Measurements from ENCODE around the gene TNFRSF21.

Gene TNFRSF21

DNA sequence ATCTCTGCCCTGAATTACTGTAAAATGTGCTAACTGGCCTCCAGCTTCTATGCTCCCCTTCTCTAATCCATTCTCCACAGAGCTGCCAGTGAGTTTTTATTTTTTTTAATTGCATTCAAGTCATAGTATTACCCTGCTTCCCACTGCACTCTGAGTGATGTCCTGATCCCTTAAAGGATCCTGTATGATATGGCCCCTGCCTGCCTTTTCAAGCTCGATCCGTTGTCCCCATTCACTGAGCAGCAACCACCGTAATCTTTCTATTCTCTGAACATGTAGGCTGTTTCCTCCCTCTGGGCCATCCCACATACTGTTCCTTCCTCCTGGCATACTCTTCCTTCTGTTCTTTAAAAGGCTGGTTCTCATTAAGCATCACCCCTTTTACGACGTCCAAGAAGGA, 9.3 kb downstream of the TNFRSF21 start:
- TF ChIP-seq, protein P1, sequence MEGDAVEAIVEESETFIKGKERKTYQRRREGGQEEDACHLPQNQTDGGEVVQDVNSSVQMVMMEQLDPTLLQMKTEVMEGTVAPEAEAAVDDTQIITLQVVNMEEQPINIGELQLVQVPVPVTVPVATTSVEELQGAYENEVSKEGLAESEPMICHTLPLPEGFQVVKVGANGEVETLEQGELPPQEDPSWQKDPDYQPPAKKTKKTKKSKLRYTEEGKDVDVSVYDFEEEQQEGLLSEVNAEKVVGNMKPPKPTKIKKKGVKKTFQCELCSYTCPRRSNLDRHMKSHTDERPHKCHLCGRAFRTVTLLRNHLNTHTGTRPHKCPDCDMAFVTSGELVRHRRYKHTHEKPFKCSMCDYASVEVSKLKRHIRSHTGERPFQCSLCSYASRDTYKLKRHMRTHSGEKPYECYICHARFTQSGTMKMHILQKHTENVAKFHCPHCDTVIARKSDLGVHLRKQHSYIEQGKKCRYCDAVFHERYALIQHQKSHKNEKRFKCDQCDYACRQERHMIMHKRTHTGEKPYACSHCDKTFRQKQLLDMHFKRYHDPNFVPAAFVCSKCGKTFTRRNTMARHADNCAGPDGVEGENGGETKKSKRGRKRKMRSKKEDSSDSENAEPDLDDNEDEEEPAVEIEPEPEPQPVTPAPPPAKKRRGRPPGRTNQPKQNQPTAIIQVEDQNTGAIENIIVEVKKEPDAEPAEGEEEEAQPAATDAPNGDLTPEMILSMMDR (IDR thresholded peaks at IDR 0.05; ENCODE audit: unreplicated experiment in 3 of 3): no peak
- H3K27ac Mint-ChIP-seq: no peak overlapping the region
- no peak overlapping the region for H3K4me3 Mint-ChIP-seq
- H3K36me3 Mint-ChIP-seq (ENCODE audit: low read depth): no peaks in the 10 kb centered on the region
- no peaks in the 10 kb centered on the region for H3K9me3 Mint-ChIP-seq
- H3K27me3 Mint-ChIP-seq (ENCODE audit: low read depth): peaks cover 2% of the 10 kb centered on the region
- no peaks in the 10 kb centered on the region for H3K4me1 Mint-ChIP-seq

DNA sequence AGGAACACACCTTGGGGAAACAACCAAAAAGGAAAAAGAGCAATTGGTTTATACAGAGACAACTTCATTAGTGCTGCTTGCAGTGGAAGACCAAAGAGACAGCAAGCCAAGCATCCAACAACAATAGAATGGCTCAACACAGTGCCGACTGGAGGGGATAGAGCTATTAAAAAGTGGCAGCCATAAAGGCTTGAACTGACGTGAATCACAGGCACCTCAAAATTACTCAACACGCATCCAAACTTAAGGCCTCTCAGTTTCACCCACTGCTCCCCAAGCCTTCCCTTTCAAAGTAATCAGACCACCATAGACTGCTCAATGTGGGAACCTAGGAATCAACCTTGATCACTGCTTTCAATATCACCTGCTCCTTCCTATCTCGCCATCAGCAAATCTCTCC, 9.7 kb downstream of the TNFRSF21 start:
- no peaks in the 10 kb centered on the region for H3K9me3 Mint-ChIP-seq
- H3K27me3 Mint-ChIP-seq (ENCODE audit: low read depth): no peaks in the 10 kb centered on the region
- H3K36me3 Mint-ChIP-seq (ENCODE audit: low read depth): no peaks in the 10 kb centered on the region
- no peak overlapping the region for H3K27ac Mint-ChIP-seq
- TF ChIP-seq, protein P1 (IDR thresholded peaks at IDR 0.05; ENCODE audit: unreplicated experiment in 3 of 3): no peak
- no peak overlapping the region for H3K4me3 Mint-ChIP-seq
- peaks cover 3% of the 10 kb centered on the region for H3K4me1 Mint-ChIP-seq

DNA sequence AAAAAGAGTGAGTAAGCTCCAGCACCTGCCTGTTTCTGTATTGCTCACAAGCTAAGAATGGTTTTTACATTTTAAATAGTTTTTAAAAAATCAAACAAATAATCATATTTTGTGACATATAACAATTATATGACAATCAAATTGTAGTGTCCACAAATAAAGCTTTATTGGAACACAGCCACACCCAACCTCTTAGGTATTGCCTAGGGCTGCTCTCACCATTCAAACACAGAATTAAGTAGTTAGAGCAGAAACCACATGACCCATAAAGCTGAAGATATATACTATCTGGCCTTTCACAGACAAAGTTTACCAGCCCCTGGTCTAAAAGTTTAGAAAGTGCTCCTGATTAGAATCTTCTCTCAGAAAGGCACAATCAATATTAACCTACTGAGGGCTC, 11.2 kb downstream of the TNFRSF21 start:
- TF ChIP-seq, protein P1 (IDR thresholded peaks at IDR 0.05; ENCODE audit: unreplicated experiment in 3 of 3): no peak
- Mint-ChIP-seq H3K4me3 (no peak overlapping the region), H3K4me1 (peaks cover 4% of the 10 kb centered on the region), H3K27ac (no peak overlapping the region), H3K36me3 (ENCODE audit: low read depth) (no peaks in the 10 kb centered on the region), H3K9me3 (no peaks in the 10 kb centered on the region), H3K27me3 (ENCODE audit: low read depth) (no peaks in the 10 kb centered on the region)

DNA sequence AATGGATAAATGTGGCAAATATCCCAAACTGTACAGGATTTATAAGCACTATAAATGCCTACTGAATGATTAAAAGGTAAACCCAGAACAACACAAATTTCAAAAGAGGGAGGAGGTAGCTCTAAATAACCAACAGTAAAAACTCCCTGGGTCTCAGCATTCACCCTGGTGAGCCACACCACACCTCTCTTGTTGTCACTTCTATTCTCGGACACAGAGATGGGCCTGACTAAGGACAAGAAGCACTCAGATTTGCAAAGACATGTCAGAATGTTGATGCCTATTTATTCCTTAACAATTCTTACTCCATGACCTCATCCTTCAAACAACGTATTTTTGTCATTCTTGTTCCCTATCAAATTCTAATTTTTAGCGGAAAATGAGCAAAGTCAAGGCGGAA, 14.7 kb downstream of the TNFRSF21 start:
- TF ChIP-seq, protein P1 (IDR thresholded peaks at IDR 0.05; ENCODE audit: unreplicated experiment in 3 of 3): no peak
- Mint-ChIP-seq H3K4me1 (peaks cover 4% of the 10 kb centered on the region), H3K36me3 (ENCODE audit: low read depth) (no peaks in the 10 kb centered on the region), H3K27me3 (ENCODE audit: low read depth) (no peaks in the 10 kb centered on the region), H3K4me3 (no peak overlapping the region), H3K9me3 (no peaks in the 10 kb centered on the region), H3K27ac (no peak overlapping the region)

DNA sequence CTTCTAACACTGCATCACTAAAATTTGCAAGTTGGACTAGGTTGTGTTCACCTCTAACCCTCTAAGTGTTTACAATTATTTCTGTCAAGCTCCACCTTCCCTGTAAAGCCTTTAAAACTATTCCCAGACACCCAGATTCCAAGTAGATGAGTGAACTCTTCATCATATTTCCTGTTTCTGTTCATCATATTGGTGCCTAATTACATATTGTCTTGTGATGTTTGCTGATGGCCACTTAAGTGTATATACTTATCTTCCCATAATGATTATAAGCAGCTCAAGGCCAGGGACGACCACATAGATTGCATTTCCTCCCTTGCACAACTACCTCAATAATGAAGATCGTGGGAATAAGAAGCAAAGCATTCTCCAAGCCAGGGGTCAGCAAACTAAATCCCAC, 16.8 kb downstream of the TNFRSF21 start:
- peaks cover 4% of the 10 kb centered on the region for H3K36me3 Mint-ChIP-seq (ENCODE audit: low read depth)
- no peak overlapping the region for H3K27ac Mint-ChIP-seq
- no peaks in the 10 kb centered on the region for H3K9me3 Mint-ChIP-seq
- TF ChIP-seq, protein P1 (IDR thresholded peaks at IDR 0.05; ENCODE audit: unreplicated experiment in 3 of 3): no peak
- no peaks in the 10 kb centered on the region for H3K27me3 Mint-ChIP-seq (ENCODE audit: low read depth)
- H3K4me1 Mint-ChIP-seq: peaks cover 4% of the 10 kb centered on the region
- H3K4me3 Mint-ChIP-seq: no peak overlapping the region

DNA sequence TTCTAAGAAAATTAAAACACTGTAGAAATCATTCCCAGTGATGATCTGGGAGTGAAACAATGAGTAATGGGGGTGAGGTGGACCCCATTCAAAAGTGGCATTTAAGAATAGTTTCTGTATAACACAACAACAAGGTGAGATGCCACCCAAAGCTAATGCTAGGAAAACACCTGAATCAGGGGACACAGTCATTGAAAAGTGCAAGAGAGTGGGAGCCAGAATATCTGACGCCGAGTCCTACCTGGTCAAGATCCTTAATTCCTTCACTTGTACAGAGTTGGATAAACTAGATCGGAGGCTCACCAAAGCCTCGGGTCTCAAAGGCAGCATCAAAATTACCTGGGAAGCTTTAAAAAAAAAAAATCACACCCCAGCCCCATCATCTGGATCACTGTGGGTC, 17.7 kb downstream of the TNFRSF21 start:
- no peaks in the 10 kb centered on the region for H3K9me3 Mint-ChIP-seq
- peaks cover 4% of the 10 kb centered on the region for H3K36me3 Mint-ChIP-seq (ENCODE audit: low read depth)
- no peak overlapping the region for H3K27ac Mint-ChIP-seq
- H3K4me3 Mint-ChIP-seq: no peak overlapping the region
- TF ChIP-seq, protein P1 (IDR thresholded peaks at IDR 0.05; ENCODE audit: unreplicated experiment in 3 of 3): no peak
- no peaks in the 10 kb centered on the region for H3K27me3 Mint-ChIP-seq (ENCODE audit: low read depth)
- H3K4me1 Mint-ChIP-seq: peaks cover 4% of the 10 kb centered on the region

All from nephron (organoid).